Esophagus squamous epithelium (tissue), 5 donors: ENCODE data around the gene APBA2. TPM values are rescaled to one million over a fixed set of nuclear protein-coding genes. Genes with fewer than 3 reads are reported as not detected.

Experiments
- DNase-seq: peaks from one replicate; lab custom pipeline; 2025; lab: John Stamatoyannopoulos, UW
- H3K27ac ChIP-seq, 4 donors: fragments of 200-600 bp; sonication (generic); one replicate each; pipeline ENCODE4 v1.5.1; 2016 to 2019; ENCODE audit warnings: mild to moderate bottlenecking in 1 of 4
- H3K27me3 ChIP-seq, 4 donors: fragments of 200-600 bp; sonication (generic); 1 replicate in 3 of 4; 2 replicates in 1 of 4; pipeline versions ENCODE4 v1.5.1 to v1.6.0; 2017 to 2021; ENCODE audit warnings: antibody characterized with exemption in 1 of 4
- H3K36me3 ChIP-seq, 3 donors: fragments of 200-600 bp; sonication (generic); one replicate each; pipeline ENCODE4 v1.5.1; 2016 to 2019
- H3K4me1 ChIP-seq, 3 donors: fragments of 200-600 bp; sonication (generic); one replicate each; pipeline ENCODE4 v1.5.1; 2017 to 2019
- H3K4me3 ChIP-seq, 4 donors: fragments of 200-600 bp; sonication (generic); 1 replicate in 3 of 4; 2 replicates in 1 of 4; pipeline ENCODE4 v1.5.1; 2016 to 2019; ENCODE audit warnings: mild to moderate bottlenecking in 2 of 4, moderate library complexity in 1 of 4
- H3K9me3 ChIP-seq, 3 donors: fragments of 200-600 bp; sonication (generic); one replicate each; pipeline ENCODE4 v1.5.1; 2016 to 2019
- CTCF ChIP-seq, 6 experiments: fragments of 450-650 bp in 4 of 6; fragments of 200-600 bp in 2 of 6; sonication (generic) in 2 of 6; IDR thresholded peaks; one replicate each; pipeline ENCODE4 v1.5.1; 2016 to 2019; ENCODE audit warnings: antibody characterized with exemption in 6 of 6, mild to moderate bottlenecking in 4 of 6, moderate library complexity in 4 of 6
- POLR2A ChIP-seq, 4 donors: fragments of 450-650 bp; IDR thresholded peaks; one replicate each; pipeline ENCODE4 v1.6.1; 2017; ENCODE audit warnings: antibody characterized with exemption in 4 of 4, mild to moderate bottlenecking in 4 of 4, moderate library complexity in 3 of 4
- WGBS, 2 donors: methylation state at CpG; one replicate each; pipeline ENCODE4 v1.1.5; 2018; 5-methylcytosine and 5-hydroxymethylcytosine counted together
- intact Hi-C: fragments of 100-400 bp; cut with DNase I; formaldehyde crosslinking; loops from one replicate; pipeline ENCODE4 v1.15.0; 2022
- total RNA-seq, 4 donors: library from RNA; depleted of rRNA; stranded (reverse); fragments of >200 nt; gene quantifications; one replicate each; pipeline ENCODE4 v1.1.0, GENCODE V29; 2016
- donor health status: DM: yes; HTN: yes; CAD: no.

APBA2 gene
- total RNA-seq, 4 donors from 2014 or later: 0.82 to 9.9 (median 1.6) TPM

GRCh38 chr15:28947221-28947674 lies 61.5 kb downstream of the APBA2 start:
- 81 to 86% methylated on average over 5 to 6 of the region's 7 CpGs for WGBS, 2 donors
- Histone ChIP-seq H3K36me3 (no peaks in the 10 kb centered on the region), H3K27me3 (no peaks in the 10 kb centered on the region), H3K27ac (no peak overlapping the region), H3K4me3 (no peak overlapping the region), H3K9me3 (no peaks in the 10 kb centered on the region), H3K4me1 (no peaks in the 10 kb centered on the region)
- no peak for TF ChIP-seq POLR2A (IDR thresholded peaks at IDR 0.05)
- TF ChIP-seq CTCF (IDR thresholded peaks at IDR 0.05): no peak
- DNase-seq: no peak
- intact Hi-C loops: no loop called here

- no peaks in the 10 kb centered on the region for H3K9me3 ChIP-seq
- TF ChIP-seq POLR2A (IDR thresholded peaks at IDR 0.05) (no peak), CTCF (IDR thresholded peaks at IDR 0.05) (no peak)
- no peaks in the 10 kb centered on the region for H3K36me3 ChIP-seq
- H3K4me1 ChIP-seq: no peaks in the 10 kb centered on the region
- no peak overlapping the region for H3K27ac ChIP-seq
- DNase-seq: no peak
- no peak overlapping the region for H3K4me3 ChIP-seq
- WGBS, 2 donors: 77 to 85% methylated on average over 2 of the region's 2 CpGs
- H3K27me3 ChIP-seq: no peaks in the 10 kb centered on the region
- intact Hi-C loops: no loop called here
Measured at GRCh38 chr15:28948036-28948435, 62.3 kb downstream of the APBA2 start.

- Histone ChIP-seq H3K36me3 (no peaks in the 10 kb centered on the region), H3K4me3 (no peak overlapping the region), H3K9me3 (no peaks in the 10 kb centered on the region), H3K27me3 (no peaks in the 10 kb centered on the region), H3K27ac (no peak overlapping the region), H3K4me1 (no peaks in the 10 kb centered on the region)
- WGBS, 2 donors: 68 to 79% methylated on average over 2 of the region's 2 CpGs
- intact Hi-C loops: no loop called here
- TF ChIP-seq POLR2A (IDR thresholded peaks at IDR 0.05) (no peak), CTCF (IDR thresholded peaks at IDR 0.05) (no peak)
- no peak for DNase-seq
Measured at GRCh38 chr15:28950916-28951315, 65.1 kb downstream of the APBA2 start.

GRCh38 chr15:28952666-28953491 lies 67.1 kb downstream of the APBA2 start:
- Histone ChIP-seq H3K36me3 (no peaks in the 10 kb centered on the region), H3K27ac (no peak overlapping the region), H3K27me3 (no peaks in the 10 kb centered on the region), H3K4me1 (no peaks in the 10 kb centered on the region), H3K4me3 (no peak overlapping the region), H3K9me3 (no peaks in the 10 kb centered on the region)
- intact Hi-C loops: no loop called here
- 53 to 55% methylated on average over 7 of the region's 7 CpGs for WGBS, 2 donors
- DNase-seq: no peak
- TF ChIP-seq CTCF (IDR thresholded peaks at IDR 0.05) (no peak), POLR2A (IDR thresholded peaks at IDR 0.05) (no peak)

- DNase-seq: no peak
- H3K4me1 ChIP-seq: no peaks in the 10 kb centered on the region
- no peaks in the 10 kb centered on the region for H3K9me3 ChIP-seq
- no peak overlapping the region for H3K27ac ChIP-seq
- H3K27me3 ChIP-seq: no peaks in the 10 kb centered on the region
- whole genome bisulfite sequencing, 2 donors: 81 to 86% methylated on average over 15 of the region's 15 CpGs
- no peaks in the 10 kb centered on the region for H3K36me3 ChIP-seq
- intact Hi-C loops: no loop called here
- H3K4me3 ChIP-seq: no peak overlapping the region
- no peak for TF ChIP-seq POLR2A (IDR thresholded peaks at IDR 0.05)
- TF ChIP-seq CTCF (IDR thresholded peaks at IDR 0.05): no peak
Measured at GRCh38 chr15:28953573-28954195, 67.9 kb downstream of the APBA2 start.
